Adrenal gland (tissue), 12 donors: ENCODE measurements around the gene MRPS26. TPM values are rescaled to one million over a fixed set of nuclear protein-coding genes. Genes with fewer than 3 reads are reported as not detected.
"Not testable (repeated sequence)": the region's sequence is repeated elsewhere in the genome, so short reads cannot be mapped to it uniquely, and the experiment has no call there.

Source experiments
- DNase-seq, 7 donors: peaks; one replicate each; pipeline ENCODE4 v3.0.0-alpha.2; 2019 to 2020
- H3K27ac ChIP-seq, 5 donors: fragments of 200-600 bp; sonication (generic) in 4 of 5; 1 replicate in 3 of 5; 2 replicates in 2 of 5; pipeline versions ENCODE4 v1.5.1 to v1.8.0; 2016 to 2020; ENCODE audit warnings: mild to moderate bottlenecking in 1 of 5
- H3K27me3 ChIP-seq: fragments of 200-600 bp; 2 replicates; pipeline ENCODE4 v1.8.0; 2021
- H3K36me3 ChIP-seq, 2 donors: fragments of 200-600 bp; replicated peaks in 1 of 2; 1 replicate in 1 of 2; 2 replicates in 1 of 2; pipeline versions ENCODE4 v1.5.1 to v1.8.0; 2018 to 2022
- H3K4me1 ChIP-seq, 2 donors: fragments of 200-600 bp; replicated peaks in 1 of 2; 1 replicate in 1 of 2; 2 replicates in 1 of 2; pipeline versions ENCODE4 v1.5.1 to v1.8.0; 2018 to 2021
- H3K4me3 ChIP-seq, 4 donors: fragments of 200-600 bp; sonication (generic) in 3 of 4; one replicate each; pipeline ENCODE4 v1.5.1; 2016 to 2018
- H3K9me3 ChIP-seq, 3 donors: fragments of 200-600 bp; sonication (generic) in 1 of 3; replicated peaks in 1 of 3; 1 replicate in 2 of 3; 2 replicates in 1 of 3; pipeline versions ENCODE4 v1.5.1 to v1.8.0; 2016 to 2021
- POLR2A ChIP-seq, 2 donors: fragments of 450-650 bp; IDR thresholded peaks; one replicate each; pipeline ENCODE4 v1.6.1; 2017; ENCODE audit warnings: antibody characterized with exemption in 2 of 2, mild to moderate bottlenecking in 2 of 2, moderate library complexity in 1 of 2
- WGBS, 4 donors: extraction: QIAGEN DNeasy Blood & Tissue Kit in 2 of 4; methylation state at CpG; one replicate each; pipeline versions ENCODE4 v1.1.5 to v1.1.7; 2013 to 2017; 5-methylcytosine and 5-hydroxymethylcytosine counted together
- intact Hi-C, 2 donors: fragments of 100-400 bp; cut with DNase I; formaldehyde crosslinking; loops; one replicate each; pipeline versions ENCODE4 v1.14.1 to v1.15.0; 2022 to 2023
- polyA plus RNA-seq, 3 donors: library from polyadenylated mRNA; stranded (reverse); fragments of 200-250 nt in 2 of 3; fragments of 350-450 nt in 1 of 3; fragmentation: Illumina TruSeq in 1 of 3; extraction: RNeasy Lipid Tissue Mini Kit (QIAGEN cat#74804) in 1 of 3; gene quantifications; one replicate each; pipeline ENCODE4 v1.2.3, GENCODE V29; 2013 to 2014
- total RNA-seq, 9 donors: library from RNA; depleted of rRNA in 4 of 9; stranded (reverse); fragments of >200 nt in 4 of 9; fragments of 120-200 nt in 1 of 9; fragmentation: NEBNext Ultra II Directional in 1 of 9; extraction: Animal tissue kit (Norgen Biotek cat#: 25700) in 1 of 9; gene quantifications; one replicate each; pipeline versions ENCODE4 v1.1.0 to v1.2.4, GENCODE V29; 2013 to 2023
- TF ChIP-seq, protein P1 (sequence below), 6 experiments: fragments of 450-650 bp in 4 of 6; fragments of 200-600 bp in 2 of 6; sonication (generic) in 1 of 6; IDR thresholded peaks; 1 replicate in 5 of 6; 2 replicates in 1 of 6; pipeline versions ENCODE4 v1.5.1 to v1.8.0; 2016 to 2021; ENCODE audit warnings: antibody characterized with exemption in 6 of 6, mild to moderate bottlenecking in 2 of 6, moderate library complexity in 1 of 6
- donor health status: healthy with polysubstance abuse.
- donor health status: Bipolar disorder and iron deficiency.
- donor health status: DM: yes; HTN: yes; CAD: no.
- donor health status: DM: no; HTN: no; CAD: no.
- donor health status: DM: no; HTN: no; CAD: no.
- donor health status: DM: yes; HTN: yes; CAD: no.

The MRPS26 gene
- total and polyA plus RNA-seq, 12 donors = 27.9 to 145 (median 84.0) TPM

DNA sequence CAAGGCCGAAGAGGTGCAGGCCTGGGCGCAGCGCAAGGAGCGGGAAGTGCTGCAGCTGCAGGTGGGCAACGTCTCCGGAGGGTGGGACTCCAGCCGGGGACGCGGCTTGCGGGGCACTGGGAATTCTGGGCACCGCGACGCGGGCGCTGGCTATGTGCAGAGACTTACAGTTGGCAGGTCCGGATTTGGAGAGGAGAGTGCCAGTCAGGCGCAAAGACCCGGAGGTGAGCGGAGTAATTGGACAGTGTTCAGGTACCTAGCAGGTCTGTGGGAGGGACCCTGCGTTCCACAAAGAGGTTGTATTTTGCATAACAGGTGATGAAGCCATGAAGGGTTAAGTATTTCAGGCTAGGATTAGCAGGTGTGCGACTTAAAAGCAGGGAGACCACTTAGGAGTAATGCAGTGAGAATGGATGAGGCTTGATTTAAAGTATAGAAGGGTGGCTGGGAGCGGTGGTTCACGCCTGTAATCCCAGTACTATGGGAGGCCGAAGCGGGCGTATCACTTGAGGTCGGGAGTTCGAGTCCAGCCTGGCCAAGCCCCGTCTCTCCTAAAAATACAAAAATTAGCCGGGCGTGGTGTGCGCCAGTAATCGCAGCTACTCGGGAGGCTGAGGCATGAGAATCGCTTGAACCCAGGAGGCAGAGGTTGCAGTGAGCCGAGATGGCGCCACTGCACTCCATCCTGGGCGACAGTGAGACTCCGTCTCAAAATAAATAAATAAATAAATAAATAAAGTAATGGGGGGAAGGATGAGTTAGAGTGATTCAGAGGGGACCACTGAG is 1.0 kb downstream of the MRPS26 start:
- Histone ChIP-seq H3K36me3 (peaks cover 0 to 27% of the 10 kb centered on the region in 2 donors), H3K27ac (peak overlapping the region in 3 of 5 donors; percentile 89 to 95 (median 94)), H3K27me3 (no peaks in the 10 kb centered on the region), H3K9me3 (no peaks in the 10 kb centered on the region), H3K4me3 (peak overlapping the region; percentile 67 to 97 (median 82)), H3K4me1 (peaks cover 4 to 20% of the 10 kb centered on the region in 2 donors)
- no peak for TF ChIP-seq POLR2A (IDR thresholded peaks at IDR 0.05)
- 40 to 66% (median 42%) methylated on average over 24 to 39 of the region's 39 CpGs for WGBS, 4 donors
- intact Hi-C loops = no loop called here
- DNase-seq = peak in 2 of 7 donors; percentile 25 to 62

DNA sequence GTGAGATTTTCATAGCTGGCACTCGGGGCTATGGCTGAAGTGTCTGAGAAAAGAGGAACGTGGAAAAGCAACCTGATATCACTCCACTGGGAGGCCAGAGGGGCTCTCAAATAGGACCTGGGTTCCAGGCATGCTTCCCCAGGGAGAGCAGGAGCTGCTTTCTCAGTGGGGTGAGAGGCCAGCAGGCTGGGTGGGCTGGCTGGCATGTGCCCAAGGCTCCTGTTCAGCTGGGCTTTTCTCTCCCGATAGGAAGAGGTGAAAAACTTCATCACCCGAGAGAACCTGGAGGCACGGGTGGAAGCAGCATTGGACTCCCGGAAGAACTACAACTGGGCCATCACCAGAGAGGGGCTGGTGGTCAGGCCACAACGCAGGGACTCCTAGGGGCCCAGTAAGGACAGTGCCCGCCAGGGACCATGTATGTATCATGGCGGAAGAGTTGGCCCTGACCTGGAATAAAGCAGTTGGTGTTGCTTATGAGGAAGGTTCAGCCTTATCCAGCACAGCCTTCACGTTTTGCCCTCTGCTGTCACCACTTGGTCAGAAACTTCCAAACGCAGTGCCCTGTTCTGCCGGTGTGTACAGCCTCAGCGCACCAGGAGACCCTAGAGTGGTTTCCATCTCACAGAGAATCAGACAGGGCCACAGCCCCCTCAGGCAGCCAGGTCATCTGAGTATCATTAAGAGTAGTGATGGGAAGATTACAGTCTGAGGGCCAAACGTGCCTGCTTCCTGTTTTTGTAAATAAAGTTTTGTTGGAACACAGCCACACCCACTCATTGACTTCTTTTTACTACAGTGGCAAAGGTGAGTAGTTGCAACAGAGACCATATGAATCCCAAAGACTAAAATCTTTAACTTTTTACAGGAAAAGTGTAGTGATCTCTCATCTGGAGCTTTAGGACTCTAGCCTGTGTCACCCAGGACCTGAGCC is 1.9 kb downstream of the MRPS26 start:
- H3K36me3 ChIP-seq = peaks cover 0 to 27% of the 10 kb centered on the region in 2 donors
- TF ChIP-seq, protein P1, sequence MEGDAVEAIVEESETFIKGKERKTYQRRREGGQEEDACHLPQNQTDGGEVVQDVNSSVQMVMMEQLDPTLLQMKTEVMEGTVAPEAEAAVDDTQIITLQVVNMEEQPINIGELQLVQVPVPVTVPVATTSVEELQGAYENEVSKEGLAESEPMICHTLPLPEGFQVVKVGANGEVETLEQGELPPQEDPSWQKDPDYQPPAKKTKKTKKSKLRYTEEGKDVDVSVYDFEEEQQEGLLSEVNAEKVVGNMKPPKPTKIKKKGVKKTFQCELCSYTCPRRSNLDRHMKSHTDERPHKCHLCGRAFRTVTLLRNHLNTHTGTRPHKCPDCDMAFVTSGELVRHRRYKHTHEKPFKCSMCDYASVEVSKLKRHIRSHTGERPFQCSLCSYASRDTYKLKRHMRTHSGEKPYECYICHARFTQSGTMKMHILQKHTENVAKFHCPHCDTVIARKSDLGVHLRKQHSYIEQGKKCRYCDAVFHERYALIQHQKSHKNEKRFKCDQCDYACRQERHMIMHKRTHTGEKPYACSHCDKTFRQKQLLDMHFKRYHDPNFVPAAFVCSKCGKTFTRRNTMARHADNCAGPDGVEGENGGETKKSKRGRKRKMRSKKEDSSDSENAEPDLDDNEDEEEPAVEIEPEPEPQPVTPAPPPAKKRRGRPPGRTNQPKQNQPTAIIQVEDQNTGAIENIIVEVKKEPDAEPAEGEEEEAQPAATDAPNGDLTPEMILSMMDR (IDR thresholded peaks at IDR 0.05) = no peak
- no peak for TF ChIP-seq POLR2A (IDR thresholded peaks at IDR 0.05)
- whole genome bisulfite sequencing, 4 donors = 73 to 86% (median 83%) methylated on average over 9 to 14 of the region's 14 CpGs
- peaks cover 4 to 20% of the 10 kb centered on the region in 2 donors for H3K4me1 ChIP-seq
- peak in 1 of 7 donors; percentile 37 for DNase-seq
- intact Hi-C loops = no loop called here
- H3K27ac ChIP-seq = no peak overlapping the region
- H3K9me3 ChIP-seq = no peaks in the 10 kb centered on the region
- no peaks in the 10 kb centered on the region for H3K27me3 ChIP-seq
- no peak overlapping the region for H3K4me3 ChIP-seq

DNA sequence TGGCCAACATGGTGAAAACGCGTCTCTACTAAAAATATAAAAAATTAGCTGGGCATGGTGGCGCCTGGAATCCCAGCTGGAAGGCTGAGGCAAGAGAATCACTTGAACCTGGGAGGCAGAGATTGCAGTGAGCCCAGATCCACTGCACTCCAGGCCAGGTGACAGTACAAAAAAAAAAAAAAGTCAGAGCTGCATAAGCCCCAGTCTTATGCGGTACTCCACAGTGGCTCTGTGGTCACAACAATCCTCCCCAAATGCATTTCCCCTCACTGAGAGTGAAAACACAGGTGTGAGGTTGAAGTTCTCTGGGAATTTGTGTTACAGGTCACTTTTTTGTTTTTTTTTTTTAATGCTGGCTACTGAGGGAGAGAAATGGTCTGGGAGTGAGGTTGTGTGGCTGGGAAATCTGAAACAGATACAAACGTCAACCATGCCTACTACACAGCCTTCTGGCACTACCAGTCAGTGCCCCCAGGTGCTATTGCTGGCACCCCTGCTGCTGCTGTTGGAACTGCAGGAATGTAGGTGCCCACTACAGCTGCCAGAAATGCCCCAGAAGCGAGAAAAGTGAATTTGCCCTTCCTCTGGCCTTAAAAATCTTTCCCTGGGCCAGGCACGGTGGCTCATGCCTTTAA is 5.7 kb downstream of the MRPS26 start:
- no peak for TF ChIP-seq POLR2A (IDR thresholded peaks at IDR 0.05)
- TF ChIP-seq, protein P1 (IDR thresholded peaks at IDR 0.05) = no peak
- intact Hi-C loops = loop anchor here in 1 of 2 donors (10.0 kb wide), 1 partner anchor 63 kb away; no protein-coding TSS in a partner anchor
- Histone ChIP-seq H3K9me3 (no peaks in the 10 kb centered on the region), H3K27me3 (no peaks in the 10 kb centered on the region), H3K4me1 (peaks cover 0 to 15% of the 10 kb centered on the region in 2 donors), H3K36me3 (peaks cover 0 to 27% of the 10 kb centered on the region in 2 donors), H3K4me3 (no peak overlapping the region), H3K27ac (no peak overlapping the region)
- 66 to 70% (median 69%) methylated on average over 7 of the region's 7 CpGs for WGBS, 4 donors
- DNase-seq = no peak

DNA sequence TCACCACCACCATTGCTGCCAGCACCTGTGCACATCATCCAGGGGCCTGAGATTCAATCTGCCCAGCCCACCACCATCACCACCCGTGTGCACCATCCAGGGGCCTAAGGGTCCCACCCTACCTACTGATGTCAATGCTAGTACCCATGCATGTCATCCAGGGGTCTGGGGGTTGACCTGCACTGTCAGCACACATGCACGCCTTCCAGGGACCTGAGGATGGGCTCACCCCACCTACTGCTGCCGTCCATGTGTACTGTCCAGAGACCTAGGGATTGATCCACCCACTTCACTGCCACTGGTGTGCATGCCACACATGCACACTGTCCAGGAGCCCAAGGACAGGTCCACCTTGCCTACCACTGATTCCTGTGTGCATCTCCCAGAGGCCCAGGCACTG is 13.6 kb downstream of the MRPS26 start:
- Histone ChIP-seq H3K27ac (no peak overlapping the region), H3K4me1 (no peaks in the 10 kb centered on the region), H3K9me3 (no peaks in the 10 kb centered on the region), H3K36me3 (no peaks in the 10 kb centered on the region), H3K4me3 (no peak overlapping the region), H3K27me3 (no peaks in the 10 kb centered on the region)
- DNase-seq = peak in 1 of 7 donors; percentile 5
- intact Hi-C loops = loop anchor here (5.0 to 10.0 kb wide), 2 partner anchors 53 to 55 kb away; no protein-coding TSS in a partner anchor
- WGBS, 4 donors = 80 to 94% (median 80%) methylated on average over 2 to 3 of the region's 3 CpGs; no CpG with 5 or more reads in 1 of the 4 donors
- no peak for TF ChIP-seq POLR2A (IDR thresholded peaks at IDR 0.05)
- TF ChIP-seq, protein P1 (IDR thresholded peaks at IDR 0.05) = no peak

DNA sequence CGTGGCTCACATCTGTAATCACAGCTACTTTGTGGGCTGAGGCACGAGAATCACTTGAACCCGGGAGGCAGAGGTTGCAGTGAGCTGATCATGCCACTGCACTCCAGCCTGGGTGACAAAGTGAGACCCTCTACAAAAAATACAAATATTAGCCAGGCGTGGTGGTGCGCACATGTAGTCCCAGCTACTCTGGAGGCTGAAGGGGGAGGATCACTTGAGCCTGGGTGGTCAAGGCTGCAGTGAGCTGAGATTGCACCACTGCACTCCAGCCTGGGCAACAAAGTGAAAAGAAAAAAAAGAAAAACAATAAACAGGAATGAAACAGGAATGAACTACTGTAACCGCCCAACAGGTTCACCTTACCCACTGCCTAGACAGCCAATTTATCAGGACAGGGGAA is 18.3 kb downstream of the MRPS26 start:
- 77 to 92% (median 83%) methylated on average over 6 of the region's 6 CpGs for WGBS, 4 donors
- H3K4me1 ChIP-seq, H3K4me3 ChIP-seq, H3K27ac ChIP-seq, intact Hi-C loops, H3K36me3 ChIP-seq, H3K27me3 ChIP-seq, H3K9me3 ChIP-seq: not testable (repeated sequence)
- DNase-seq = peak in 1 of 7 donors; percentile 5
